CD4-positive, alpha-beta T cell (primary cell): ENCODE data around the gene OPCML. TPM values are rescaled to one million over a fixed set of nuclear protein-coding genes. Genes with fewer than 3 reads are reported as not detected.

Experiments
- ATAC-seq: fragments of 200-7000 bp; cut with Tn5 transposase; one replicate; pipeline ENCODE4 v1.10.0; 2022; ENCODE audit warnings: mild to moderate bottlenecking; ENCODE audit not compliant: poor library complexity
- CTCF ChIA-PET: fragments of 350-600 bp; sonication (Branson Sonifier 250); formaldehyde crosslinking; loops from one replicate; lab custom pipeline; 2021; ENCODE audit warnings: antibody characterized with exemption, inconsistent platforms; lab: Charles Lee
- POLR2A ChIA-PET: fragments of 350-600 bp; sonication (Branson Sonifier 250); formaldehyde crosslinking; loops from one replicate; lab custom pipeline; 2021; ENCODE audit warnings: antibody characterized with exemption, inconsistent platforms; lab: Charles Lee
- DNase-seq, 14 experiments: peaks; one replicate each; pipeline ENCODE4 v3.0.0-alpha.2; 2013 to 2020; ENCODE audit warnings: mixed read lengths in 2 of 14
- H3K27ac ChIP-seq, 2 donors: one replicate each; pipeline versions ENCODE4 v1.5.1 to v1.7.0; 2013; ENCODE audit warnings: low read length in 2 of 2, low read depth in 1 of 2, mild to moderate bottlenecking in 1 of 2
- H3K27me3 ChIP-seq, 2 experiments: 1 replicate in 1 of 2; 2 replicates in 1 of 2; pipeline versions ENCODE4 v1.6.1 to v1.7.0; 2013; ENCODE audit warnings: low read length in 2 of 2, control low read depth in 1 of 2, mild to moderate bottlenecking in 1 of 2, moderate library complexity in 1 of 2; ENCODE audit not compliant: insufficient read depth in 2 of 2, control insufficient read depth in 1 of 2
- H3K36me3 ChIP-seq: one replicate; pipeline ENCODE4 v1.6.1; 2013; ENCODE audit warnings: low read length, control low read depth; ENCODE audit not compliant: insufficient read depth
- H3K4me1 ChIP-seq: one replicate; pipeline ENCODE4 v1.6.1; 2013; ENCODE audit warnings: low read length, control low read depth; ENCODE audit not compliant: insufficient read depth
- H3K4me3 ChIP-seq: one replicate; pipeline ENCODE4 v1.5.1; 2013; ENCODE audit warnings: mild to moderate bottlenecking, low read length, moderate library complexity
- H3K9me3 ChIP-seq, 2 experiments: 1 replicate in 1 of 2; 2 replicates in 1 of 2; pipeline versions ENCODE4 v1.6.1 to v1.7.0; 2013; ENCODE audit warnings: low read length in 2 of 2, mild to moderate bottlenecking in 2 of 2, control low read depth in 1 of 2, moderate library complexity in 1 of 2; ENCODE audit not compliant: control insufficient read depth in 1 of 2, insufficient read depth in 1 of 2
- H3K27ac Mint-ChIP-seq: one replicate; pipeline ENCODE4 v1.8.0; 2020; ENCODE audit warnings: mixed read lengths
- H3K27me3 Mint-ChIP-seq: one replicate; pipeline ENCODE4 v1.8.0; 2021; ENCODE audit warnings: mixed read lengths
- H3K36me3 Mint-ChIP-seq: one replicate; pipeline ENCODE4 v1.8.0; 2021; ENCODE audit warnings: low read depth, mixed read lengths
- H3K4me1 Mint-ChIP-seq: one replicate; pipeline ENCODE4 v1.8.0; 2021; ENCODE audit warnings: low read depth, mixed read lengths
- H3K4me3 Mint-ChIP-seq: one replicate; pipeline ENCODE4 v1.8.0; 2020; ENCODE audit warnings: mild to moderate bottlenecking, mixed read lengths
- H3K9me3 Mint-ChIP-seq: one replicate; pipeline ENCODE4 v1.8.0; 2020; ENCODE audit warnings: mixed read lengths
- intact Hi-C, 2 experiments: fragments of 100-400 bp; cut with DNase I in 1 of 2; cut with micrococcal nuclease in 1 of 2; formaldehyde crosslinking; loops; one replicate each; pipeline versions ENCODE4 v1.15.1 to v1.9.0; 2023 to 2025; cut with DNase I, micrococcal nuclease
- total RNA-seq, 174 experiments: library from RNA in 2 of 174; stranded (reverse) in 2 of 174; gene quantifications; one replicate each; pipeline ENCODE4 v1.2.3 and lab custom pipeline; 2021 to 2026
- TF ChIP-seq, protein P1 (sequence below): fragments of 200-600 bp; IDR thresholded peaks from one replicate; pipeline ENCODE4 v1.8.0; 2022; ENCODE audit warnings: antibody characterized with exemption, mild to moderate bottlenecking

OPCML gene
- total RNA-seq, 2 experiments from 2014 or later: not detected

DNA sequence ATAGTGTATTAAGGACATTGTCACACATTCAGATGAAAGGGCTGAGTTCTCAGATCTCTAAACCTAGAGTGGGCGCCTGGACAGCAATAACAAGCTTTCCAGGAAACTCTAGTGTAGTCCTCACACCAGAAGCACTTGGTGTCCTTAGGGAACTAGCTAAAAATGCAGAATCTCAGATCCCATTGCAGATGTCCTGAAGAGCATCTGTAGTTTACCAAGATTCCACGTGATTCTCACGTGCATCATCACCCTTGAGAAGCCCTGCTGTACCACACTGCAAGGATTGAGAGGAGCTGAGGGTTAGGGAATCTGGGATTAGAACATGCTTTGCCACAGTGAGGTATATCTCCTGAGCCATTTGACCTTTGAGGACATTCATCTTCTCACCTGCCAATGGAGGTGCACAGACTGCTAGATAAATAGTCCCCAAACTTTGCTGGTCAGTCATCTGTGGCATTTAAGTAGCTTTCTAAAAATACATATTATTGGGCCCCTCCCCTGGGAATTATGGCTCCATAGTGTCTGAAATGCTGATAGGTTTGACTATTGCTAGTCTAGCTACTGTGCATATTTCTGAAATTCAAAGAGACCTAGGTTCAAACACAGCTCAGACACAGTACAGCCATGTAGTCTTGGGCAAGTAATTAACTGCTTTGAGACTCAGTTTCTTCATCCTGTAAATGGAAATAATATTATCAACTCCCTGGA is 1068.9 kb downstream of the OPCML start:
- ChIA-PET POLR2A (no interaction called here), CTCF (no interaction called here)
- TF ChIP-seq, protein P1, sequence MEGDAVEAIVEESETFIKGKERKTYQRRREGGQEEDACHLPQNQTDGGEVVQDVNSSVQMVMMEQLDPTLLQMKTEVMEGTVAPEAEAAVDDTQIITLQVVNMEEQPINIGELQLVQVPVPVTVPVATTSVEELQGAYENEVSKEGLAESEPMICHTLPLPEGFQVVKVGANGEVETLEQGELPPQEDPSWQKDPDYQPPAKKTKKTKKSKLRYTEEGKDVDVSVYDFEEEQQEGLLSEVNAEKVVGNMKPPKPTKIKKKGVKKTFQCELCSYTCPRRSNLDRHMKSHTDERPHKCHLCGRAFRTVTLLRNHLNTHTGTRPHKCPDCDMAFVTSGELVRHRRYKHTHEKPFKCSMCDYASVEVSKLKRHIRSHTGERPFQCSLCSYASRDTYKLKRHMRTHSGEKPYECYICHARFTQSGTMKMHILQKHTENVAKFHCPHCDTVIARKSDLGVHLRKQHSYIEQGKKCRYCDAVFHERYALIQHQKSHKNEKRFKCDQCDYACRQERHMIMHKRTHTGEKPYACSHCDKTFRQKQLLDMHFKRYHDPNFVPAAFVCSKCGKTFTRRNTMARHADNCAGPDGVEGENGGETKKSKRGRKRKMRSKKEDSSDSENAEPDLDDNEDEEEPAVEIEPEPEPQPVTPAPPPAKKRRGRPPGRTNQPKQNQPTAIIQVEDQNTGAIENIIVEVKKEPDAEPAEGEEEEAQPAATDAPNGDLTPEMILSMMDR: no peak
- H3K27ac ChIP-seq: no peak overlapping the region
- Mint-ChIP-seq H3K4me3 (no peak overlapping the region), H3K36me3 (no peaks in the 10 kb centered on the region), H3K27ac (no peak overlapping the region), H3K9me3 (peaks cover 6% of the 10 kb centered on the region), H3K4me1 (no peaks in the 10 kb centered on the region), H3K27me3 (no peaks in the 10 kb centered on the region)
- DNase-seq (no peak), ATAC-seq (no peak)
- peaks cover 0 to 3% of the 10 kb centered on the region in 2 experiments for H3K9me3 ChIP-seq
- H3K4me3 ChIP-seq: no peak overlapping the region
- intact Hi-C loops: no loop called here
- no peaks in the 10 kb centered on the region for H3K27me3 ChIP-seq
- no peaks in the 10 kb centered on the region for H3K36me3 ChIP-seq
- H3K4me1 ChIP-seq: no peaks in the 10 kb centered on the region

DNA sequence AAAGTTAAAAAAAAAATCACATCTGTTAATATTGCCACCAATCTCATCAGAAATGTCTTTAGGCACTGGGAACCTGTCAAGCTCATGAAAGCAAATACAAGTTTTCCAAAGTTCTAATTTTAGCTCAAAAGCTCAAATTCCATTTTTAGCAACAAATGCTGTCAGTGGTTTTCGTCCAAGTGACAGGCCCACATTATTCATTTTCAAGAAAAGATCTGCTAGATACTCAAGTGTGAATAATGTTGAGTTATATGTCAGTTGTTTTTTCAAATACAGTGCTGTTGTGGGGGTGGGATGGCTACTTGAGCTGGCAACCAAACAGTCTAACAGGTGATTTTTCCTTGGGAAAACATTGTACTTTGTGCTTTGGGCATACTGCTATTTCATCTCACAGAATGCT is 1072.6 kb downstream of the OPCML start:
- TF ChIP-seq, protein P1: no peak
- POLR2A ChIA-PET: no interaction called here
- Histone ChIP-seq H3K27me3 (no peaks in the 10 kb centered on the region), H3K4me3 (no peak overlapping the region), H3K4me1 (no peaks in the 10 kb centered on the region), H3K27ac (no peak overlapping the region), H3K36me3 (no peaks in the 10 kb centered on the region), H3K9me3 (peaks cover 0 to 3% of the 10 kb centered on the region in 2 experiments)
- CTCF ChIA-PET: no interaction called here
- H3K27me3 Mint-ChIP-seq: no peaks in the 10 kb centered on the region
- H3K27ac Mint-ChIP-seq: no peak overlapping the region
- DNase-seq (no peak), ATAC-seq (no peak)
- no peak overlapping the region for H3K4me3 Mint-ChIP-seq
- intact Hi-C loops: no loop called here
- no peaks in the 10 kb centered on the region for H3K4me1 Mint-ChIP-seq
- peaks cover 6% of the 10 kb centered on the region for H3K9me3 Mint-ChIP-seq
- no peaks in the 10 kb centered on the region for H3K36me3 Mint-ChIP-seq

DNA sequence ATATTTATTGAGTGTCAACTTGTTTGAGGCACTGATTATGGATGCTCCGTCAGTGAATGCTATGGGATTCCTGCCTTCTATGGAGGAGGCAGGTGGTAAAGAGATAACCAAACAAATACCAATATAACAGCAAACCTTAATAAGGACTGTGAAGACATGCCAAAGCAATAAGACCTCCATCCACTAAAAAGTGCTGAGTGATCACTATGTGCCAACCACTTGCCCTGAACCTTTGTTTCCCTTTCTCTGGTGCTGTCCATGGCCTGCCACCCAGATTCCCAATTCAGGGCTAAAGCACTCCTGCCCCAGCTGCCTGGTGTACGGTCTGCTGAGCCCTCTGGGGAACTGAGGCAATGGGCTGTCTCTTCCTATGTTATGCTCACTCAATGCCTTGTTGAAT is 1074.9 kb downstream of the OPCML start:
- no peak overlapping the region for H3K4me3 ChIP-seq
- H3K27ac Mint-ChIP-seq: no peak overlapping the region
- H3K4me3 Mint-ChIP-seq: no peak overlapping the region
- ChIA-PET CTCF (no interaction called here), POLR2A (no interaction called here)
- no peaks in the 10 kb centered on the region for H3K27me3 Mint-ChIP-seq
- no peaks in the 10 kb centered on the region for H3K4me1 Mint-ChIP-seq
- DNase-seq (no peak), ATAC-seq (no peak)
- no peaks in the 10 kb centered on the region for H3K36me3 ChIP-seq
- intact Hi-C loops: no loop called here
- H3K27ac ChIP-seq: no peak overlapping the region
- H3K36me3 Mint-ChIP-seq: no peaks in the 10 kb centered on the region
- no peaks in the 10 kb centered on the region for H3K4me1 ChIP-seq
- TF ChIP-seq, protein P1: no peak
- no peaks in the 10 kb centered on the region for H3K27me3 ChIP-seq
- peaks cover 3% of the 10 kb centered on the region in 2 experiments for H3K9me3 ChIP-seq
- H3K9me3 Mint-ChIP-seq: peaks cover 6% of the 10 kb centered on the region
